Measurements from ENCODE around the gene ZNF654. TPM values are rescaled to one million over a fixed set of nuclear protein-coding genes. Genes with fewer than 3 reads are reported as not detected.

The ZNF654 gene
- total and polyA plus RNA-seq, 9 of the 15 experiments (the other 6 are each of a cell fraction or from before 2014, with no cell fraction given), result 2.4 to 8.6 (median 5.1) TPM

- no peaks in the 10 kb centered on the region for H3K9me1 ChIP-seq (ENCODE audit: control insufficient read depth, insufficient read depth, low read length)
These were observed 812 bp upstream of the ZNF654 start for GRCh38 chr3:88058306-88058580.

More at GRCh38 chr3:88058306-88058580, 812 bp upstream of the ZNF654 start:
- ATAC-seq, result peak; percentile 47
- Histone ChIP-seq H3K27ac (ENCODE audit: extremely low read depth, low read depth, low read length) (peak overlapping the region; percentile 93), H3K4me1 (replicated peaks in 1 of 2; ENCODE audit: control insufficient read depth in 2 of 2, insufficient read depth in 2 of 2, low read length in 2 of 2) (peaks cover 0 to 11% of the 10 kb centered on the region in 2 experiments; a peak in 1 of 5 replicates), H3K9ac (ENCODE audit: insufficient read depth in 1 of 2, low read depth in 2 of 2, low read length in 2 of 2) (peak overlapping the region; percentile 80 to 93), H3K36me3 (ENCODE audit: control insufficient read depth, insufficient read depth, low read length) (peaks cover 34% of the 10 kb centered on the region), H3K27me3 (ENCODE audit: control insufficient read depth in 2 of 2, insufficient read depth in 2 of 2, low read length in 2 of 2) (no peaks in the 10 kb centered on the region), H4K20me1 (replicated peaks; ENCODE audit: control insufficient read depth, insufficient read depth, low read length) (0 out of 2 replicates have a peak, but pooled peaks cover 2% of the 10 kb centered on the region), H3K4me2 (ENCODE audit: insufficient read depth, low read length) (peak overlapping the region; percentile 75), H2AFZ (ENCODE audit: low read depth, low read length) (peak overlapping the region; percentile 80), H3K9me3 (replicated peaks; ENCODE audit: control insufficient read depth, insufficient read depth, low read depth, low read length) (no peaks in the 10 kb centered on the region), H3K4me3 (peak overlapping the region; percentile 96), H3K79me2 (ENCODE audit: control insufficient read depth, insufficient read depth, low read length) (peaks cover 80% of the 10 kb centered on the region)
- intact Hi-C loops (cut with micrococcal nuclease), result loop anchor here (2.0 to 5.0 kb wide), 4 partner anchors 23 to 261 kb away; partner anchors contain the start of gene C3orf38
- WGBS (ENCODE audit: insufficient coverage, low coverage, missing lambda C conversion rate), result 0% methylated on average over 2 of the region's 24 CpGs
- CTCF ChIA-PET (ENCODE audit: low intra/inter-chr PET ratio), result no interaction called here
- POLR2A ChIA-PET, result interaction anchor here (0.7 to 1.4 kb wide), 4 partner anchors 9 to 33 kb away, joined by 3 to 8 read pairs (median 4); no protein-coding TSS in a partner anchor
- no TSS peak for BruUV-seq (replicated peaks)
- peak in 1 of 4 experiments; percentile 22 for DNase-seq (ENCODE audit: extremely low read depth in 1 of 4, low spot score in 3 of 4)
- TF ChIP-seq, protein P1, sequence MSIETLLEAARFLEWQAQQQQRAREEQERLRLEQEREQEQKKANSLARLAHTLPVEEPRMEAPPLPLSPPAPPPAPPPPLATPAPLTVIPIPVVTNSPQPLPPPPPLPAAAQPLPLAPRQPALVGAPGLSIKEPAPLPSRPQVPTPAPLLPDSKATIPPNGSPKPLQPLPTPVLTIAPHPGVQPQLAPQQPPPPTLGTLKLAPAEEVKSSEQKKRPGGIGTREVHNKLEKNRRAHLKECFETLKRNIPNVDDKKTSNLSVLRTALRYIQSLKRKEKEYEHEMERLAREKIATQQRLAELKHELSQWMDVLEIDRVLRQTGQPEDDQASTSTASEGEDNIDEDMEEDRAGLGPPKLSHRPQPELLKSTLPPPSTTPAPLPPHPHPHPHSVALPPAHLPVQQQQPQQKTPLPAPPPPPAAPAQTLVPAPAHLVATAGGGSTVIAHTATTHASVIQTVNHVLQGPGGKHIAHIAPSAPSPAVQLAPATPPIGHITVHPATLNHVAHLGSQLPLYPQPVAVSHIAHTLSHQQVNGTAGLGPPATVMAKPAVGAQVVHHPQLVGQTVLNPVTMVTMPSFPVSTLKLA (conservative IDR thresholded peaks at IDR 0.05), result no peak
- peak; percentile 43; the same call in 1 of the 2 replicates for TF ChIP-seq EGR1 (conservative IDR thresholded peaks at IDR 0.05)
- no peak for TF ChIP-seq ZBTB33 (CRISPR knock-in tag; IDR thresholded peaks at IDR 0.05)
- TF ChIP-seq CBX2 (IDR thresholded peaks at IDR 0.05; ENCODE audit: insufficient read depth, low read length, poor library complexity, severe bottlenecking), result no peak
- in situ Hi-C loops (cut with MboI), result no loop called here
- FAIRE-seq, result no peak

Measured in K562 (cell line).